HG03565 (cell line): Measurements from ENCODE around the gene MOV10L1.

Experiments used
- ATAC-seq: cut with Tn5 transposase; IDR thresholded peaks from one replicate; pipeline ENCODE4 v1.9.1; 2021; ENCODE audit warnings: mild to moderate bottlenecking, moderate library complexity; ENCODE audit not compliant: unreplicated experiment

The MOV10L1 gene

DNA sequence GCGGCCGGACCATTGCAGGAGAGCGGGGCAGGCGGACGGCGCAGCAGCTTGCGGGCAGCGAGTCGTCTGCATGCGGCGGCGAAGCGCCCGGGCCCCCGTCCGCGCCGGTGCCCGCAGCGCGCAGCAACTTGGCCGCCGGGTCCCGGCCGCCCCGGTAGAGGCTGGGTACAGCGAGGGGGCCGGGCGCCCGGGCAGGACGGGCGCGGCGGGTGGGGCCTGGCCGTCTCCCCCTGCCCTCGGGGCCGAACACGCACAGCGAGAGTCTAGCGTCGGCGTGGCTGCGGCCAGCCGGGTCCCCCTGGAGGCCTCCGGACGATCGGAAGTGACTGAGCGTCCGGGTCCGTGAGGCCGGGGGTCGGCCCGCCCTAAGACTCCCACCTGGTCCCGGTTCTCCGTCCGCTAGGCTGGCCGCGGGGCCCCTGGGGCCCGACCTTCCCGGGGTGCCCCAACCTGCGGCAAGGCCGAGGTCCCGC lies 95.1 kb downstream of the MOV10L1 start:
- ATAC-seq = peak; percentile 11

DNA sequence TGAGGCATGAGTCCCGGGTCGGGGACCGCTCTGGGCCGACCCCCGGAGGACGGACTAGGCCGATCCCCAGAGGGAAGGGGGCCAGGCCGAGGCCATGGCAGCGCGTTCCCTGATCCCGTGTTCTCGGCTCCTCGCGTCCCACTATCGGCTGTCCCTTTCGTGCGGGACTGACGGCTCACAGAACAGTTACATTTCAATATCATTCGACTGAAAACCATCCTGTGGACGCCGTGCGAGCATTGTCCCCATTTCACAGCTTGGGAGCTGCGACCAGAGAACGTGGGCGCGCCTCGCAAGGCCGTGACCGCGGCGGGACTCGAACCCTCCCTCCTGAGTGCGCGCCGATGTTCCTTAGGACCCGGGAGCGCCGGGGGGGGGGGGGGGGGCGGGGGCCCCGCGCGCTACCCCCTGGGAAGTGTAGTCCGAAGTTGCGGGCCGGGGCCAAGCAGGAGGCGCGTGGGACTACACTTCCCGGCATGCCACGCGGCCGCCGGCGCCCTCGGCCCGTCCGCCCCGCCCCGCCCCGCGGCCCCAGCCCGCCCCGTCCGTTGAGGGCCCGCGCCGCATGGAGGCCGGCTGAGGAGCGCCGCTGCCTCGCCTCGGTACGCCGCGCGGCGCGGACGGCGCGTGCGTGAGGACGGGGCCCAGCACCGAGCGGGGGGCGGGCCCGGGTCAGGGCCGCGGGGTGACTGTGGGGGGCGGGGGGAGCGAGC lies 95.7 kb downstream of the MOV10L1 start, which contains the start of gene TRABD:
Gene TRABD (plus strand): TSS at position 539 of the 713 bp plus-strand sequence. CDS start 7,148 bp downstream, outside the sequence.
- ATAC-seq = peak; percentile 29

DNA sequence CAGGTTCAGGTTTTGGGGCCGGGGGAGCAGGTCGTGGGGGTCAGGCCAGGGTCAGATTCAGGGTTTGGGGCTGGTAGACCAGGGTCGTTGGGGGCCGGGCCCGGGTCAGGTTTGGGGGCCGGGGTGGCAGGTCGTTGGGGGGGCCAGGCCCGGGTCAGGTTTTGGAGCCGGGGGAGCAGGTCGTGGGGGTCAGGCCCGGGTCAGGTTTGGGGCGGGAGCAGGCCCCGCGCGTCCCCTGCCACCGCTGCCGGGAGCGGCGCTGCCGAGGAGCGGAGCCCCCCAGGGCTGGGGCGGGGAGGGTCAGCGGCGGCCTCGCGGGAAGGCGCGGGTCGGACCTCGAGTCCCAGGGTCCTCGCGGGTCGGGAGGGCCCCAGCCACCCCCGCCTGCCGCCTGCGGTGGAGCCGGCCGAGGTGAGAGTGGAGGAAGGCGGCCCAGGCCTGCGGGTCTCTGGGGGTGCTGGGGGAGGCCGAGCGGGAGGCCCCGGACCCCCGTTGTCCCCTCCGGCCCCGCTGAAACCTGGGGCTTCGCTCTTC lies 96.4 kb downstream of the MOV10L1 start:
- no peak for ATAC-seq

DNA sequence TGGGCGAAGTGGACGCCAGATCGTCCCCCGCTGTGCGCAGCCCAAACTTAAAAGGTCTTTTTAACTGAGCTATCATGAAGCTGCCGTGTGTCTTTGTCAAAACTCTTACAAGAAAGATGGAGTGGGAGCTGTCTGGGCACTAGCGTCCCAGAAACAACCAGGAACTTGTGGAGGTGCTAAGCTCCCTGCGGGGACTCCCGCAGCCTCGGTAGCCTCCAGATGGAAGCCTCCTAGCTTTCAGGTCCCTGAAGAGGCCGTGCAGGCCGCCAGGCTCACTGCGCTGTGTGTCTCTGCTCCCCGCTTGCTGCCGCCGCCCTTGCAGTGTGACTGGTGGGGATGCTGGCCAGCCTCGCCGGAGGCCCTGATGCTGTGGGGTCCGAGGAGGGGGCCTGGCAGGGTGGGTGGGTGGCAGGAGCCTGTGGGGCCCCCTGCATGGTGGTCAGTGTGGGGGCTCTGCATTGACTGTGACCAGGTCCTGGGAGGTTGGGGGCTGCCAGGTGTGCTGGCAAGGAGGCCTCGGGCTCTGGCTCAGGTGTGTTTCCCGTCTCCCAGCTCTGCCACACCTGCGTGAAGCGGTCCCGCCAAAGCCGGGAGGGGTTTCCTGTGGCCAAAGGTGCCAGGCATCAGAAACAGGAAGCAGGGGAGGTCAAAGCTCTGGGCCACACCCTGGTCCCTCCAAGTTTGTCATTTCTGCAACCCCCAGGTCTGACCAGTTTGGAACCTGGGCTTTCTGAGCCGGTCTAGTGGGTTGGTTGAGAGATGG lies 97.1 kb downstream of the MOV10L1 start:
- no peak for ATAC-seq

DNA sequence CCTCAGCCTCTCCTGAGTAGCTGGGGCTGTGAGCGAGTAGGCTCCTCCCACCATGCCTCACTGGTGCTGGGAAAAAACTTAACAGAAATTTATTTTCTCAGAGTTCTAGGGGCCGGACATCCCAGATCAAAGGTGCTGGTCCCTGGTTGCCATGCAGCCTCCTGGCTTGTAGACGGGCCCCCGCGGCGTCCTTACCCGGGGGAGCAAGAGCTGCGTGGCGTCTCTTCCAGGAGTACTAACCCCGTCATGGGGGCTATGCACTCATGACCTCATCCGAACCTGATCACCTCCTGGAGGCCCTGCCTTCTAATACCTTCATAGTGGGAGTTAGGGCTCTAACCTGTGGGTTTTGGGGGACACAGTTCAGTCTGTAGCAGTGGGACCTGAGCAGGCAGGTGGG lies 98.5 kb downstream of the MOV10L1 start:
- ATAC-seq = no peak

DNA sequence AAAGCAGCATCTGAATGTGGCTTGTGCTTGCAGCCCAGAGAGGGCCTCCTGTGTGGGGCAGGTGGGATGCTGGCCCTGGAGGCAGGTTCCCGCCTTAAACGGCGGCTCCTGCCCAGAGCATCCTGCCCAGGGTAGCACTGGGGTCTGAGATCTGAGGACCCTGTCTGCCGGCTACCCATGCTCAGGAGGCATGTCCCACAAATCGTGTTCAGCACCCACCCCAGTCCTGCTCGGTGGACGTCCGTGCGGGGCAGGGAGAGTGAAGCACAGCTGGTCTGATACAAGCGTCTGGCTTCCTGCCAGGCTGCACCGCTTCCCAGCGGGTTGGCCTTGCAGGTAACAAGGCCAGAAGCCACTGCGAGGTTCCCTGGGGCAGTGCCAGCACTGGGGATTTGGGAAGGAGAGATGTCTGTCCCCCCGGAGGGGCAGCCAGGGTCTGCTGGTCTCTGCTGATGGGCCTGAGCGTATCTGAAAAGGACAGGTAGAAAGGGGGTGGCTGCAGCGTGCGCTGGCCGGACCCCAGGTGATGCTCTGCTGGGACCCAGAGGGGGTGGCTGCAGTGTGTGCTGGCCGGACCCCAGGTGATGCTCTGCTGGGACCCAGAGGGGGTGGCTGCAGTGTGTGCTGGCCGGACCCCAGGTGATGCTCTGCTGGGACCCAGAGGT lies 99.5 kb downstream of the MOV10L1 start:
- ATAC-seq = no peak

DNA sequence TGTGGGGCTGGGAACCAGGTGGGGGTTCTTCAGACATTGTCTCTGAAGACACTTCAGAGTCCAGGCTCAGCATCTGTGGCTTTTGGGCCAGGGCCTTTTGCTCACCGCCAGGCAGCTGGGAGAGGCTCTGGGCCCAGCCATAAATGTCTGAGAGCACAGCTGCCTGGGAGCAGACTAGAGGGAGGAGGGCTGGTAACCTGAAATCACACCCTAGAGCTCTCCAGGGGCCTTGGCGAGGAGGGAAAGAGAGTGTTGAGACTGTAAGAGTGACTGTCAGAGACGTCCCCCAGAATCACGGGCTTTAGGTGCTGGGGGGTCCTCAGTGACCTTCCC lies 100.0 kb downstream of the MOV10L1 start:
- no peak for ATAC-seq

DNA sequence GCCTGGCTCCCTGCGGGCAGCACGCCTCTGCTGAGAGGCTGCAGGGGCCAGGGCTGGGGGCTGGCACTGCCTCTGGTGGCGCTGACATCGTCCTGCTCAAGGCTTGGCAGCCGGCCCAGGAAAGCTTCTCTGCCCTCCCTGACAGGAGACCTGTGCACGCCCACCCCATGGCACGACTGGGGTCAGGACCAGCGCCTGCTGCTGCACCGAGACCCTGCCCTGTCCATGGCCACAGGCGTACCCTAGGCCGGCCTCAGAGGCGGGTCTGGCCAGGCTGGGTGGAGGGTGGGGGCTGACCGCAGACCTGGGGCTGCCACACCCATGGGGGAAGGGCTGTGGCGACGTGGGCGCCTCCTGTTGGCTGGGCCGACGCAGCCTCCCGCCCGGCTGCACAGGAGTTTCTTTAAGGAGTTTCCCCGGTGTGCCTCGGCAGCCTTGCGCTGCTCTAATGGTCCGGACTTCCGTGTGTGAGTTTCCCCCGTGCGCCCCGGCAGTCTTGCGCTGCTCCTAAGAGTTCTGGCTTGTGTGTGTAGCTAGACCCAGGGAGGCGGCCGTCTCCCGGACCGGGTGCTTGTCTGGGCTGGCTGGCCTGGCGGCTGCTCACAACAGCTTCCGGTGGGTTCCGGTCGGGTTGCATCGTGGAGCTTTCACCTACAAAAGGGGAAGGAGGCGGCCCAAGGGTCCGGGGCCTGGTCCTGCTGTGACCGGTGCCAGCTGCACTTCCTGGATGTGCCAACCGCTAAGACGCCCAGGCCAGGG lies 100.6 kb downstream of the MOV10L1 start:
- ATAC-seq = peak; percentile 23

DNA sequence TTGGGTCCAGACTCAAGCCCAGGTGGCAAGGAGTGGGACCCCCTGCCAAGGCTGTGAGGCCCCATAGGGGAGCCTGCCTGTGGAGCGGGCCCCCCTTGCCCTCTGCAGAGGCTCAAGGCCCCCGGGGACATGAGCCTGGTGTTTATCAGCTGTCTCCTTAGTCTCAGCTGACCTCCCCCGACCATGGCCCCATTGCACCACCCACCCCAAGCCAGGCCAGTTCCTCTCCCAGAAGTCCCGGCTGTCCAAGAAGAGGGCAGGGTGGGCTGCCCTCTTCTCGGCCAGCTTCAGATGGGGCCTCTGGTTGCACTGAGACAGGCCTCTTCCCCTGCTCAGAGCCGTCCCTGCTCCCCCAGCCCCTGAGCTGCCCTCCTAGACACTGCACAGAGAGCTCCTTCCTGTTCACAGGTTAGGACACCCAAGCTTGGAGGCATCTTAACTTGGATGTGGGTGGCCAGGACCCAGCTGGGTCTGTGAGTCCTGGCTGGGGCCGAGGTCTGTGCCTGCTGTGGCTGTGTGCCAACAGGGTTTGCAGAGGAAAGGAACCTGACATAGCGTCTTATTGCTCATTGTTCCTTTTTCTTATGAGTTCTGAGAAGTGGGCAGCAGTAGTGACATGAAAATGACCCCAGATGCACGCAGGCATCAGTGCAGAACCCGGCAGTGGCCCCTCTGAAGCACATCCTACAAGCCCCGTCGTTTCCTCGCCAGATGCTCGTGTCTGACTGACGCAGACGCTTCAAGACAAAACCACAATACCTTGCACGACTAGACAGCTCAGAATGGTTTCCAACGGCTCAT lies 101.3 kb downstream of the MOV10L1 start:
- no peak for ATAC-seq

DNA sequence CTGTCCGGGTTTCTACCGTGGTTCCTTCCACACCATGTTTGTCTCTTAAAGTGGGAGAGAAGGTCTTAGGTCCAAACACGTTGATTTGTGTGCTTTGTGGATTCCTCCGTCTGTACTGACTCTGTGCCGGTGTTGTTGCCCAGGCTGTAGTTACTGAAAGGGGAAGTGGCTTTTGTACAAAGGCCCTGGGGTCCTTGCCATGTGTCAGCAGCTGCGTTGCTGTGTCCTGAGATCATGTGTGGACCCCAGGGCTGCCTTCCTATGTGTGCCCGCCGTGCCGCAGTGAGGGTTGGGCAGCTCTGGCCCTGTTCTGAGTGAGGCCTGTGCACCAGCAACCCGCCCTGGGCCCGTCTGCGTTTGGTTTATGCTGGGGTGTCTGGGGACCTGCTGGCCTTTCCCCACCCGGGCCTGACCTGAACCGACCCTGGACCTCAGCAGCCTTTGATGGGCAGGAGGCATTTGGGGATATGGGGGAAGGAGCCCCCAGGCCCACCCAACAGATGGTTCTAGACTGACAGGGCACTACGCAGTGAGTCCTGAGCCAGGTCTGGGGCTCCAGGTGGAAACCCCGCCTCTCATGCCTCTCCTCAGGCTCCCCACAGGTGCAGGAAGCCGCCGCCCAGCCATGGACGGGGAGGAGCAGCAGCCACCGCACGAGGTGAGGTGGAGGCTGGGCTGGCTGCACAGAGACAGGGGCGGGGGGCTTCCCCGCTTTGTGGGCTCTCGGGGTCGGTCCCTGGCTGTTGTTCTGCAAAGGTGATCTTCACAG lies 102.8 kb downstream of the MOV10L1 start:
- no peak for ATAC-seq

DNA sequence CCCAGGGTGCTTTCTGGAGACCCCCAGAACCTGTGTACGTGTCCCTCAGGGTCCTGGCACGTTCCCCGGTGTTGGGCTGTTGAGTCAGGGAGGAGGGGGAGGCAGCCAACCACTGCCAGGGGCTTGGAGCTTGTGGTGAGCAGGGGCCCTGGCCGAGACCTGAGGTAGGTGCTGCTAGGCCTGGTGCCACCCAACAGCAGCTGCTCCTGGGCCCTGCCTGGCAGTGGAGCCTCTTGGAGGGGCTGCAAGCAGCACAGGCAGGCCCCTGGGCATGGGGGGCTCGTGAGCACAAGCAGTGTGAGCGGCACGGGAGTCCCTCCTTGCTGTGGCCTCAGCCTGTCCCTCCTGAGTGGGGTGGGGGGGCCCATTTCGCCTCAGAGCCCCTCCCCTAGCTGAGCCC lies 103.8 kb downstream of the MOV10L1 start:
- no peak for ATAC-seq

DNA sequence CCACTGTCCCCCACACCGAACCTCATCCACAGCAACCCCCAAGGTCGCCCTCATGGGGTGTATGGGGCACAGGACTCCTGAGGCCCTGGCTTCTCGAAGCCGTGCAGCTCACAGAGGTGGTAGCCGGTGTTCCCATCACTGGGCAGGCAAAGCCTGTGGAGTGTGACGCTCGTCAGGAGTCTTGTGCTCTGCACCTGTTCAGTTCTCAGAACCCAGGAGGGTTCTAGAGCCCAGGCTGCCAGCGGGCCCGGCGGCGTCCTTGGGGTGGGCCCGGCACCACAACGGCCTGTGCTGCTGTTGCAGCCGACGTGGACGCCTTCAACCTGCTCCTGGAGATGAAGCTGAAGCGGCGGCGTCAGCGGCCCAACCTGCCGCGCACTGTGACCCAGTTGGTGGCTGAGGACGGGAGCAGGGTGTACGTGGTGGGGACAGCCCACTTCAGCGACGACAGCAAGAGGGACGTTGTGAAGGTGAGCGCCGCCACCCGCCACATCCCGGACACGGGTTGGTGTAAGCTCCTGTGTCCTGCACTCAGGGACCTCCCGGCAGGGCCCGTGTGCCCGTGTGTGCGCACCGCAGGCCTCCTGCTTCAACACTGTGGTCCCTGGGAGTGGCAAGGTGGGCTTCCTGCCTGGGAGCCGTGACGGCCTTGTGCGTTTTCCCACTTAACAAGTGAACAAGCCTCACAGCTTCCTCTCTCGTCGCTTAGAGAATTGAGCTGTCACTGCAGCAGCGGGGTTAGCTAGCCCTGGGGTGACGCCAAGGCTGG lies 104.4 kb downstream of the MOV10L1 start:
- ATAC-seq = no peak

DNA sequence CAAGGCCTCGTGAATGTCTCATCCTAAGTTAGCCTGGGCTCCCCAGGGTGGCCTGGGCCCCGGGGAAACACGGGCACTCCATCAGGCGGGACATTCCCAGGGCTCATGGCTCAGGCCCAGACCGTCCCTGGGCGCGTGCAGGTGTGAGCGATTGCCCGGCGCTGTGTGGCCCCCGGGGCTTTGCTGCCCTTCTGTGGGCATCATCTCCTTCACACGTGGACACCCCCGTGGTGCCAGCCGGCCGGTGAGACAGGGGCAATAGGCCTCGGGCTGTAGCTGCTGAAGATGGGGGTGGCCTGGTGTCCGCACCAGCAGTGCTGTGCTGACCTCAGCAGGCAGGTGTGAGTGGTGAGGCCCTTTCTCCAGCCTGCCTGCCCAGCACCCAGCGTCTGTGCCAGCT lies 106.5 kb downstream of the MOV10L1 start:
- no peak for ATAC-seq

DNA sequence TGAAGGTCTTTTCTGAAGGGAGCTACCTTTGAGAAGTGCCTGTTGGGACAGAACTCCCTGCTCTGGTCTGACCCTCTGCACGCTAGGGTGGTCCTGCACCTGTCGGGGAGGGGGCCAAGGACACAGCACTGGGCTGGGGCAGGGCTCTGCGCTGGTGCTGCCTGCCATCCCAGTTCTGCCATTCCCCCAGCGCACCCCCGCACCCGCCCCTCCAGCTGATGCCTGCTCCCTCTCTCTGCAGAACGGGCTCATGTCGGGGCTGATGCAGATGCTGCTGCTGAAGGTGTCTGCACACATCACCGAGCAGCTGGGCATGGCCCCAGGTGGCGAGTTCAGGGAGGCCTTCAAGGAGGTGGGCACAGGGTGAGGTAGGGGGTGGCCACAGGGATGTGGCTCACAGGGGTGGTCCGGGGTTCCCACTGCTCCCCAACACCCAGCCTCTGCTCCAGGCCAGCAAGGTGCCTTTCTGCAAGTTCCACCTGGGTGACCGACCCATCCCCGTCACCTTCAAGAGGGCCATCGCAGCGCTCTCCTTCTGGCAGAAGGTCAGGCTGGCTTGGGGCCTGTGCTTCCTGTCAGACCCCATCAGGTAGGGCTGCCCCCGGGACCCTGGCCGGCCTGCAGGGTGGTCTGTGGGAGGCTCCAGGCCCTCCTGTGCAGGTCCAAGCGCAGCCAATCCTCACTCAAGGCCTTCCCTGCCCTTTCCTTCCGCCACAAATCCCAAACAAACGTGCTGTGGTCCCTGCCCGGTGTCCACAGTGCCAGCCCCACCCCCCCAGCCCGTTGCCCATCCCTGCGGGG lies 107.4 kb downstream of the MOV10L1 start:
- no peak for ATAC-seq

DNA sequence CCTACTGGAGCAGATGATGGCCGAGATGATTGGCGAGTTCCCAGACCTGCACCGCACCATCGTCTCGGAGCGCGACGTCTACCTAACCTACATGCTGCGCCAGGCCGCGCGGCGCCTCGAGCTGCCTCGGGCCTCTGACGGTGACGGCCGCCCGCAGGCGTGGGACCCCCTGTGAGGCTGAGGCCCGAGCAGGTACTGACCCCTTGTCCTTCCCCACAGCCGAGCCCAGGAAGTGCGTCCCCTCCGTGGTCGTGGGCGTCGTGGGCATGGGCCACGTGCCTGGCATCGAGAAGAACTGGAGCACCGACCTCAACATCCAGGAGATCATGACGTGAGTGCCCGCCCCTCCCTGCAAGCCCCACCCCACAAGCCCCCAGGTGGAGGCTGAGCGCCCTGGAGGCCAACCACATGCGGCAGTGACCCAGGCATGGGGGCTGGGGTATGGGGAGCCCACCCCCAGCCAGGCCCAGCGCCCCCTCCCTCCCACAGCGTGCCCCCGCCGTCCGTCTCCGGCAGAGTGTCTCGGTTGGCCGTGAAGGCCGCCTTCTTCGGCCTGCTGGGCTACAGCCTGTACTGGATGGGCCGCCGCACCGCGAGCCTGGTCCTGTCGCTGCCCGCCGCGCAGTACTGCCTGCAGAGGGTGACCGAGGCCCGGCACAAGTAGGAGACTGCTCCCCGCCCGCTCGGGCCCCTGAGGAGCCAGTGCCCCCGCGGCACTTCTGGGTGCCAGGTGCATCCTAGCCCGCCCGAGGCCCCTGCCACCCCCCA lies 108.2 kb downstream of the MOV10L1 start:
- ATAC-seq = no peak

DNA sequence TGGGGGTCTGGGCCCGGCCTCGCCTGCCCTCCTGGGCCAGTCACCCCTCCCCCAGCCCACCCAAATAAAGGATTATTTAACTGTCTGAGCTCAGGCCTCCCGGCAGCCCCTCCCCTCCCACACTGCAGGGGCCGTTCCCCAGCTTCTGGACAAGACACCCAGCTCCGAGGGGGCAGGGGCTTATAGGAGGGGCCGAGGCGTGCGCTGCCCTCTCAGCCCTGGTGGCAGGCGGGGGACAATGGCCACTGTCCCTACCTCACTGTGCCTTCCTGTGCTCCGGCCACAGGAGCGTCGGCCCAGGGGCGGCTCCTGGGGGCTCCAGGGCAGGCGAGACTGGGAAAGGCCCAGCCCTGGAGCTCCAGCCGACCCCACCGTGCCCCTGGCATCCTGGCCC lies 108.8 kb downstream of the MOV10L1 start:
- no peak for ATAC-seq

DNA sequence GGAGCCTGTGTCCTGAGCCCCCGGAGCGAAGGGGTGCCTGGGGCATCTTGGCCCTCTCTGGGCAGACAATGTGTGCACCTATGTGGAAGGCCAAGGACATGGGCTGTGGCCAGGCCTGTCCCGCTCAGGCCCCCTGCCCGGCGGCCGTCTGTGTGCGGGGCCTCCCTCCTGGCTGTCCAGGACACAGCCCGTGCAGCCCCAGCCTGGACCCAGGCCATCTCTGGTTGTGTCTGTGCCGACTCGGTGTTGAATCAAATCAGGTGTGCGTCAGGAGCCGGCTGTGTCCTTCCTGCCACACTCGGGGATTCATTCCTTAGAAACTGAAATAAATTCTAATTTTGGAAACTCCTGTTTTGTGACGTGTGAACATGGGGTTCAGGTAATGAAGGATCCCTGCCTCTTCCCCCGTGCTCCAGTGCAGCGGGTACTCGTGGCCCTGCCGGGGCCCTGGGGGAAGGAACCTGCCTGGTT lies 109.5 kb downstream of the MOV10L1 start:
- ATAC-seq = no peak
